Renal cortical epithelial cell (primary cell): ENCODE measurements around the gene HJV. TPM values are rescaled to one million over a fixed set of nuclear protein-coding genes. Genes with fewer than 3 reads are reported as not detected.

Experiments
- DNase-seq: peaks from one replicate; pipeline ENCODE4 v3.0.0-alpha.2; 2011; ENCODE audit warnings: low read depth
- total RNA-seq: library from RNA; depleted of rRNA; stranded (reverse); fragments of >200 nt; gene quantifications from 2 replicates; pipeline ENCODE4 v1.2.3, GENCODE V29; 2014

HJV gene
- total RNA-seq, 1 donor from 2014 or later: not detected

- DNase-seq: no peak
These were observed 1.0 kb upstream of the HJV start for GRCh38 chr1:146022403-146023127.

- DNase-seq: no peak
These were observed 487 bp downstream of the HJV start for GRCh38 chr1:146021050-146021445.

- DNase-seq: peak; percentile 46
These were observed 1.2 kb downstream of the HJV start for GRCh38 chr1:146020058-146021049.

- no peak for DNase-seq
These were observed 2.1 kb downstream of the HJV start for GRCh38 chr1:146019231-146020057.

- no peak for DNase-seq
These were observed 4.6 kb downstream of the HJV start for GRCh38 chr1:146016891-146017290.

- DNase-seq: no peak
These were observed 8.0 kb downstream of the HJV start for GRCh38 chr1:146013559-146013922.

- peak; percentile 82 for DNase-seq
These were observed 8.6 kb downstream of the HJV start for GRCh38 chr1:146012703-146013558.

GRCh38 chr1:146010126-146010738 lies 11.3 kb downstream of the HJV start:
- DNase-seq: no peak

- DNase-seq: no peak
These were observed 13.9 kb downstream of the HJV start for GRCh38 chr1:146007489-146008133.

GRCh38 chr1:146001709-146002108 lies 19.8 kb downstream of the HJV start:
- DNase-seq: no peak

GRCh38 chr1:145999321-146000024 lies 22.1 kb downstream of the HJV start:
- no peak for DNase-seq

- no peak for DNase-seq
These were observed 23.9 kb downstream of the HJV start for GRCh38 chr1:145997718-145998023.

- no peak for DNase-seq
These were observed 24.4 kb downstream of the HJV start for GRCh38 chr1:145997016-145997717.

GRCh38 chr1:145996433-145997015 lies 25.0 kb downstream of the HJV start, which contains the start of gene TXNIP:
Gene TXNIP, minus strand, starts transcription at chr1:145996579. Its CDS starts 313 bp downstream, at chr1:145996266.
- DNase-seq: peak; percentile 95

GRCh38 chr1:145995964-145996432 lies 25.5 kb downstream of the HJV start:
- DNase-seq: no peak

- no peak for DNase-seq
These were observed 26.2 kb downstream of the HJV start for GRCh38 chr1:145995148-145995881.

GRCh38 chr1:145994391-145995120 lies 27.0 kb downstream of the HJV start:
- no peak for DNase-seq
